OCI-LY3 (cell line): Measurements from ENCODE around the gene GHR.

ENCODE experiments used
- H2AFZ ChIP-seq: fragments of 200-600, 300-600 bp; shearing (Covaris generic); 2 replicates; pipeline ENCODE4 v1.6.0; 2014; ENCODE audit warnings: antibody characterized with exemption, low read depth, low read length
- H3K27ac ChIP-seq: fragments of 200-600, 300-600 bp; sonication (generic); 2 replicates; pipeline ENCODE4 v1.5.1; 2014; ENCODE audit warnings: mild to moderate bottlenecking, low read length, moderate library complexity, mixed read lengths
- H3K27me3 ChIP-seq: fragments of 200-600, 300-600 bp; sonication (generic); 2 replicates; pipeline ENCODE4 v1.6.1; 2014; ENCODE audit warnings: low read depth, low read length, mixed read lengths
- H3K36me3 ChIP-seq: fragments of 200-600, 300-600 bp; sonication (generic); replicated peaks from 2 replicates; pipeline ENCODE3; 2014; ENCODE audit warnings: low read depth, low read length, mixed read lengths
- H3K4me1 ChIP-seq: fragments of 300-600, 200-600 bp; sonication (generic); 2 replicates; pipeline ENCODE4 v1.6.1; 2014; ENCODE audit warnings: low read length, mixed read lengths
- H3K4me2 ChIP-seq: fragments of 200-600, 300-600 bp; sonication (generic); 2 replicates; pipeline ENCODE4 v1.6.1; 2014; ENCODE audit warnings: low read length, mixed read lengths
- H3K4me3 ChIP-seq: fragments of 300-600, 200-600 bp; sonication (generic); 2 replicates; pipeline ENCODE4 v1.5.1; 2014; ENCODE audit warnings: antibody characterized with exemption, mild to moderate bottlenecking, low read length, moderate library complexity
- H3K79me2 ChIP-seq: fragments of 300-600, 200-600 bp; shearing (Covaris generic); 2 replicates; pipeline ENCODE4 v1.6.1; 2014; ENCODE audit warnings: mild to moderate bottlenecking, low read length, mixed read lengths
- H3K9ac ChIP-seq: fragments of 300-600, 200-600 bp; shearing (Covaris generic); 2 replicates; pipeline ENCODE4 v1.6.0; 2014; ENCODE audit warnings: mild to moderate bottlenecking, low read length, moderate library complexity
- H3K9me3 ChIP-seq: fragments of 200-600, 300-600 bp; shearing (Covaris generic); 2 replicates; pipeline ENCODE4 v1.6.1; 2014; ENCODE audit warnings: low read length, mixed read lengths; ENCODE audit not compliant: insufficient read depth
- H4K20me1 ChIP-seq: fragments of 200-600, 300-600 bp; sonication (generic); 2 replicates; pipeline ENCODE4 v1.6.1; 2016; ENCODE audit warnings: low read length, mixed read lengths; ENCODE audit not compliant: insufficient read depth
- EZH2phosphoT487 ChIP-seq: fragments of 200-600 bp; shearing (Covaris generic); IDR thresholded peaks from 2 replicates; pipeline ENCODE4 v1.6.1; 2018; ENCODE audit warnings: antibody characterized with exemption, mixed run types, low read depth
- TF ChIP-seq, protein P1 (sequence below): fragments of 200-600, 300-600 bp; sonication (generic); IDR thresholded peaks from 2 replicates; pipeline ENCODE4 v1.5.1; 2014; ENCODE audit warnings: antibody characterized with exemption, low read length, low read depth

Gene GHR

DNA sequence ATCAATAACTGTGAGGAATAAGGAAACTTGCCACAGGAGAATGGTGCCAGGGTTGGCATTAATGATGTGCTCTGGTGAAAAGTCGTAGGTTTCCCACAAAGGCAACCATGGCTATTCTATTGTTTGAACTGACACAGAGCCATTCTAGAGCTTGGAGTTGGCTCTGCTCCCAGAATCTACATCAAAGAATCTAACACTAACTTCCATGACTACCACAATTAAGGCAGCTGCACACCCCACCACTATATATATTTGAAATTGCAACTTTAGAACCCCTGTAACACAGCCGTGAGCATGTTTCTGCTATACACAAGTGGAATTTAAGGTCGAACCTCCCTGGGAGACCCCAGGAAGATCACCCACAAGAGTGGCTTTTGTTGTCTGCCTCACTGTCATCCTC is 243.6 kb downstream of the GHR start:
- Histone ChIP-seq H3K27ac (no peak overlapping the region), H3K4me2 (no peak overlapping the region), H3K36me3 (no peaks in the 10 kb centered on the region), H3K9ac (no peak overlapping the region), H4K20me1 (no peaks in the 10 kb centered on the region), H3K4me1 (no peaks in the 10 kb centered on the region), H3K4me3 (no peak overlapping the region), H3K27me3 (no peaks in the 10 kb centered on the region), H2AFZ (no peak overlapping the region), H3K9me3 (no peaks in the 10 kb centered on the region), H3K79me2 (no peaks in the 10 kb centered on the region)
- TF ChIP-seq, protein P1, sequence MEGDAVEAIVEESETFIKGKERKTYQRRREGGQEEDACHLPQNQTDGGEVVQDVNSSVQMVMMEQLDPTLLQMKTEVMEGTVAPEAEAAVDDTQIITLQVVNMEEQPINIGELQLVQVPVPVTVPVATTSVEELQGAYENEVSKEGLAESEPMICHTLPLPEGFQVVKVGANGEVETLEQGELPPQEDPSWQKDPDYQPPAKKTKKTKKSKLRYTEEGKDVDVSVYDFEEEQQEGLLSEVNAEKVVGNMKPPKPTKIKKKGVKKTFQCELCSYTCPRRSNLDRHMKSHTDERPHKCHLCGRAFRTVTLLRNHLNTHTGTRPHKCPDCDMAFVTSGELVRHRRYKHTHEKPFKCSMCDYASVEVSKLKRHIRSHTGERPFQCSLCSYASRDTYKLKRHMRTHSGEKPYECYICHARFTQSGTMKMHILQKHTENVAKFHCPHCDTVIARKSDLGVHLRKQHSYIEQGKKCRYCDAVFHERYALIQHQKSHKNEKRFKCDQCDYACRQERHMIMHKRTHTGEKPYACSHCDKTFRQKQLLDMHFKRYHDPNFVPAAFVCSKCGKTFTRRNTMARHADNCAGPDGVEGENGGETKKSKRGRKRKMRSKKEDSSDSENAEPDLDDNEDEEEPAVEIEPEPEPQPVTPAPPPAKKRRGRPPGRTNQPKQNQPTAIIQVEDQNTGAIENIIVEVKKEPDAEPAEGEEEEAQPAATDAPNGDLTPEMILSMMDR = no peak
- TF ChIP-seq EZH2phosphoT487 = no peak

DNA sequence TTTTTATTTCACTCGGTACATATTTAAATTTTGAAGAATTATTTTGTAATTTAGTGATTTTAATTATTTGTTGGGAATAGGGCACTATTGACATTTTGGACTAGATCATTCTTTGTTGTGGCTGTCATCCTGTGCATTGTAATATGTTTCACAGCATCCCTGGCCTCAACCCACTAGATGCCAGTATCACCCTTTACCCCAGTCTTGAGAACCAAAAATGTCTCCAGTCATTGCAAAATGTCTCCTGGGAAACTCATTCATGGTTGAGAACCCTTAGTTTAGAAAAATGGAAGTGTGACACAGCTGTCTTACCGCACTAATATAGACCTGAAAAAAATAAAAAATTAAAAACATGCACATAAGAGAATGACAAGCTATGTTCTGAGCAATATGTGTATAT is 245.0 kb downstream of the GHR start:
- Histone ChIP-seq H4K20me1 (no peaks in the 10 kb centered on the region), H3K27ac (no peak overlapping the region), H3K27me3 (no peaks in the 10 kb centered on the region), H3K9me3 (no peaks in the 10 kb centered on the region), H3K4me2 (no peak overlapping the region), H3K36me3 (no peaks in the 10 kb centered on the region), H3K4me1 (no peaks in the 10 kb centered on the region), H3K79me2 (no peaks in the 10 kb centered on the region), H2AFZ (no peak overlapping the region), H3K9ac (no peak overlapping the region), H3K4me3 (no peak overlapping the region)
- TF ChIP-seq, protein P1 = no peak
- no peak for TF ChIP-seq EZH2phosphoT487

DNA sequence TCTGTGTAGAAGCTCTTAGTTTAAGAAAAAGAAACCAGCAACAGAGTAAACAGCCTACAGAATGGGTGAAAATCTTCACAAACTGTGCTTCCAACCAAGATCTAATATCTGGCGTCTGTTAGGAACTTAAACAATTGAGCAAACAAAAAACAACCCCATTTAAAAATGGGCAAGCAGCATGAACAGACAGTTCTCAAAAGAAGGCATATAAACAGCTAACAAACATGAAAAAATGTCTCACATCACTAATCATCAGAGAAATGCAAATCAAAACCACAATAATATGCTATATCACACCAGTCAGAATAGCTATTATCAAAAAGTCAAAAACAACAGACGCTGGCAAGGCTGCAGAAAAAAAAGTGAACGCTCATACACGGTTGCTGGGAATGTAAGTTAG is 249.7 kb downstream of the GHR start:
- H3K27ac ChIP-seq = no peak overlapping the region
- H3K4me1 ChIP-seq = no peaks in the 10 kb centered on the region
- no peaks in the 10 kb centered on the region for H3K9me3 ChIP-seq
- TF ChIP-seq, protein P1 = no peak
- no peak for TF ChIP-seq EZH2phosphoT487
- H3K9ac ChIP-seq = no peak overlapping the region
- no peak overlapping the region for H2AFZ ChIP-seq
- H3K4me2 ChIP-seq = no peak overlapping the region
- H4K20me1 ChIP-seq = no peaks in the 10 kb centered on the region
- H3K36me3 ChIP-seq = no peaks in the 10 kb centered on the region
- H3K4me3 ChIP-seq = no peak overlapping the region
- H3K79me2 ChIP-seq = no peaks in the 10 kb centered on the region
- H3K27me3 ChIP-seq = no peaks in the 10 kb centered on the region

DNA sequence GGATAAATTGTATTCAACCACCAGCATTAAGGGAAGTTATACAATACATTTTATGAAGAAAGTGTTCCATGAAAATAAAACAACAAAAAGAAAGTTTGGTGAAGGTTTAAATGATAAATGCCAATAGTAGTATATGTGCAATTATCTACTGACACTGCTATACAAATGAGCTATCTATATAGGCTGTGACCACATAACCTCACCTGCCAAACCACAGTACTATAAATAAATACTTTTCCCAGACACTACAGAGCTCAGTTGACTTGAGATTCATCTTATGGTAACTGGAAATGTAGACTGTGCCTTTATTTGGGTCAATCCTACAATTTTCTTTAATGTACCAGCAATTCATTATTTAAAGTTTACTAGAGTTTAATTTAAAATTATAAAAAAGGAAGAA is 252.4 kb downstream of the GHR start:
- no peak overlapping the region for H3K27ac ChIP-seq
- no peaks in the 10 kb centered on the region for H3K79me2 ChIP-seq
- no peak overlapping the region for H3K9ac ChIP-seq
- H3K9me3 ChIP-seq = no peaks in the 10 kb centered on the region
- H3K36me3 ChIP-seq = no peaks in the 10 kb centered on the region
- no peak overlapping the region for H3K4me2 ChIP-seq
- H2AFZ ChIP-seq = no peak overlapping the region
- TF ChIP-seq, protein P1 = no peak
- no peak for TF ChIP-seq EZH2phosphoT487
- no peaks in the 10 kb centered on the region for H3K4me1 ChIP-seq
- no peaks in the 10 kb centered on the region for H3K27me3 ChIP-seq
- H4K20me1 ChIP-seq = no peaks in the 10 kb centered on the region
- H3K4me3 ChIP-seq = no peak overlapping the region
